ENCODE measurements around the gene FBXO42.

The FBXO42 gene

GRCh38 chr1:16351994-16352841, at the start of gene FBXO42:
FBXO42 (minus strand) TSS chr1:16352480; CDS start chr1:16315418, 37,062 bp downstream.
- TF ChIP-seq, protein P1, sequence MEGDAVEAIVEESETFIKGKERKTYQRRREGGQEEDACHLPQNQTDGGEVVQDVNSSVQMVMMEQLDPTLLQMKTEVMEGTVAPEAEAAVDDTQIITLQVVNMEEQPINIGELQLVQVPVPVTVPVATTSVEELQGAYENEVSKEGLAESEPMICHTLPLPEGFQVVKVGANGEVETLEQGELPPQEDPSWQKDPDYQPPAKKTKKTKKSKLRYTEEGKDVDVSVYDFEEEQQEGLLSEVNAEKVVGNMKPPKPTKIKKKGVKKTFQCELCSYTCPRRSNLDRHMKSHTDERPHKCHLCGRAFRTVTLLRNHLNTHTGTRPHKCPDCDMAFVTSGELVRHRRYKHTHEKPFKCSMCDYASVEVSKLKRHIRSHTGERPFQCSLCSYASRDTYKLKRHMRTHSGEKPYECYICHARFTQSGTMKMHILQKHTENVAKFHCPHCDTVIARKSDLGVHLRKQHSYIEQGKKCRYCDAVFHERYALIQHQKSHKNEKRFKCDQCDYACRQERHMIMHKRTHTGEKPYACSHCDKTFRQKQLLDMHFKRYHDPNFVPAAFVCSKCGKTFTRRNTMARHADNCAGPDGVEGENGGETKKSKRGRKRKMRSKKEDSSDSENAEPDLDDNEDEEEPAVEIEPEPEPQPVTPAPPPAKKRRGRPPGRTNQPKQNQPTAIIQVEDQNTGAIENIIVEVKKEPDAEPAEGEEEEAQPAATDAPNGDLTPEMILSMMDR (IDR thresholded peaks at IDR 0.05; ENCODE audit: insufficient read depth, low read depth, low read length, missing control alignments), result peak; percentile 15

DNA sequence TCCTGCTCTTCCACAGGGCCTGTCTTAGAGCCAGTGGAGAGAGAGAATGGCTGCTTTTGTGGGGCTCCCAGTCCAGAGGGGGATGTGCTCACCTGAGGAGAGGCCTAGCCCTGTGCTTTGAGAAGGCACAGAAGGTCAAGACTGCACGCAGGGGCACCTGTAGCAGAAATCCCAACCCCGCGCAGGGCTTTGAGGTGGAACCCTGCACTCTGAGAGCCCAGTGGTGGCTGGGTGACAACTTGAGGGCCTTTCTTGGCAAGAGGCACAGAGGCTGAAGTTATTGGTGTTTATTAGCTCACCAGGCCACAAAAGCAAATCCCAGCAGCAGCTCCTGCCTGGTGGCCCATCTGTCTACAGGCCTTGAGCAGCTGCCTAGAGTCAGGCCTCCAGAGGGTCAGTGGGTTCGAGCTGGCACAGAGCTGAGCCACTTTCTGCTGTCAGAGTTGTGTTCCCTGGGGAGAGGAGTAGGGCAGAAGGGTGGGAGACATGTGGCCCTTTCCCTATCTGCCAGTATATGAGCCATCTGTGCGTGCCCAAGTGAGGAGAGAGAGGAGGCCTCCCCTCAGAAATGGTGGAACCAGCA, 46.2 kb upstream of the FBXO42 start:
- TF ChIP-seq, protein P1 (IDR thresholded peaks at IDR 0.05; ENCODE audit: insufficient read depth, low read depth, low read length, missing control alignments), result no peak
- no peak overlapping the region for H3K4me3 ChIP-seq (ENCODE audit: low read length)
- no peak for DNase-seq (ENCODE audit: low read depth)

More at GRCh38 chr1:16351994-16352841, at the start of gene FBXO42:
- H3K4me3 ChIP-seq (ENCODE audit: low read length), result peak within 1 kb of the TSS; percentile 94
- peak; percentile 93 for DNase-seq (ENCODE audit: low read depth)

- H3K4me3 ChIP-seq (ENCODE audit: low read length), result no peak overlapping the region
- TF ChIP-seq, protein P1 (IDR thresholded peaks at IDR 0.05; ENCODE audit: insufficient read depth, low read depth, low read length, missing control alignments), result no peak
- DNase-seq (ENCODE audit: low read depth), result no peak
Observed at GRCh38 chr1:16397120-16397519, 44.8 kb upstream of the FBXO42 start.

- TF ChIP-seq, protein P1 (IDR thresholded peaks at IDR 0.05; ENCODE audit: insufficient read depth, low read depth, low read length, missing control alignments), result no peak
- peak; percentile 99 for DNase-seq (ENCODE audit: low read depth)
- no peak overlapping the region for H3K4me3 ChIP-seq (ENCODE audit: low read length)
Observed at GRCh38 chr1:16396591-16396990, 44.3 kb upstream of the FBXO42 start.

GRCh38 chr1:16394977-16395376, 42.7 kb upstream of the FBXO42 start:
- TF ChIP-seq, protein P1 (IDR thresholded peaks at IDR 0.05; ENCODE audit: insufficient read depth, low read depth, low read length, missing control alignments), result no peak

DNA sequence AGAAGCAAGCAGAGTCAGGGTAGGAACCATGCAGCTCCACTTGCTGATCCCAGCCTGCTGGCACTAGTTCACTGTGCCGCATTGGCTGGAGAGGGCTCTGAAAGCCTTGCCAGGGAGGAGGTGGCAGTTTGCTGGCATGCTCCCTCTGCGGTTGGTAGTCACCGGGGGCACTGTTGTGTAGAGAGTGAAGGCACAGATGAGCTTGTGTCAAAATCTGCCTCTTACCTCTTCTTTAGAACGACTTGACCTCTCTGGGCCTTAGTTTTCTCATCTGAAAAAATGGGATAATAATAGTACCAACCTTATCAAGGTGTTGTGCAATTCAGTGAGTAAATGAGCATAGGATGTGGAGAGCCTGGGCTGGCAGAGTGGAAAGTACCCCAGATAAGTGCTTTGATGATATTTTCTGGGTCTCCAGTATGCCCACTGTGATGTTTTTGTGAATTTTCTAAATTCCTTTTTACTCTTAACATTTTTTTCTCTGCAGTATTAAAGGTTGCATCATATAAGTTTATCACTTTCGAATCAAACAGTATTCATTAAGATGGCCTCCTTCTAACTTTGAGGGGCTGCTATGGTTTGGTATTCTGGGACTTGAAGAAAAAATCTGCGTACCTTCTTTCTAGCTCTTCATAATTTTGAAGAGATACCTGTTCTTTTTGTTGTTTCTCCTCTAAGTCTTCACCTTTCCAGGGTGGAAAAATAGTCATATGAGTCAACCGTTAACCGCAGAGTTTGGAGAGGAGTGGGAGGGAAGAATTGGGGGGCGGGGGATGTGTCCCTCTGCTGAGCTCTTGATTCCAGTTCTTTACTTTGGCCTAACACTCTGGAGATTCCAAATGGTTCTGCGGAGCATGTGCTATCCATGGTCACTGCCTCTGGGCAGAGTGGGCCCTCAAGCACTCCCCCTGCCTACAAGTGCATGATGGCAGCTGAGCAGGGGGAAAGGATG, 41.6 kb upstream of the FBXO42 start:
- no peak overlapping the region for H3K4me3 ChIP-seq (ENCODE audit: low read length)
- TF ChIP-seq, protein P1 (IDR thresholded peaks at IDR 0.05; ENCODE audit: insufficient read depth, low read depth, low read length, missing control alignments), result no peak
- no peak for DNase-seq (ENCODE audit: low read depth)

More at GRCh38 chr1:16394977-16395376, 42.7 kb upstream of the FBXO42 start:
- H3K4me3 ChIP-seq (ENCODE audit: low read length), result no peak overlapping the region
- no peak for DNase-seq (ENCODE audit: low read depth)

Measured in epithelial cell of esophagus (primary cell).